HG02798 (cell line): ENCODE results near the gene ARPC2.
"Not testable (repeated sequence)": the region's sequence is repeated elsewhere in the genome, so short reads cannot be mapped to it uniquely, and the experiment has no call there.

ENCODE experiments used
- ATAC-seq: cut with Tn5 transposase; IDR thresholded peaks from one replicate; pipeline ENCODE4 v1.9.1; 2021; ENCODE audit warnings: mild to moderate bottlenecking; ENCODE audit not compliant: unreplicated experiment, poor library complexity

Gene ARPC2

GRCh38 chr2:218216674-218217359 is at the start of gene ARPC2:
Gene ARPC2 (plus strand): TSS chr2:218217189. CDS start chr2:218217471, 282 bp downstream.
- peak; percentile 77 for ATAC-seq

- no peak for ATAC-seq
These were observed 49.0 kb upstream of the ARPC2 start for GRCh38 chr2:218168016-218168415.

- ATAC-seq: no peak
These were observed 48.1 kb upstream of the ARPC2 start for GRCh38 chr2:218168635-218169462.

DNA sequence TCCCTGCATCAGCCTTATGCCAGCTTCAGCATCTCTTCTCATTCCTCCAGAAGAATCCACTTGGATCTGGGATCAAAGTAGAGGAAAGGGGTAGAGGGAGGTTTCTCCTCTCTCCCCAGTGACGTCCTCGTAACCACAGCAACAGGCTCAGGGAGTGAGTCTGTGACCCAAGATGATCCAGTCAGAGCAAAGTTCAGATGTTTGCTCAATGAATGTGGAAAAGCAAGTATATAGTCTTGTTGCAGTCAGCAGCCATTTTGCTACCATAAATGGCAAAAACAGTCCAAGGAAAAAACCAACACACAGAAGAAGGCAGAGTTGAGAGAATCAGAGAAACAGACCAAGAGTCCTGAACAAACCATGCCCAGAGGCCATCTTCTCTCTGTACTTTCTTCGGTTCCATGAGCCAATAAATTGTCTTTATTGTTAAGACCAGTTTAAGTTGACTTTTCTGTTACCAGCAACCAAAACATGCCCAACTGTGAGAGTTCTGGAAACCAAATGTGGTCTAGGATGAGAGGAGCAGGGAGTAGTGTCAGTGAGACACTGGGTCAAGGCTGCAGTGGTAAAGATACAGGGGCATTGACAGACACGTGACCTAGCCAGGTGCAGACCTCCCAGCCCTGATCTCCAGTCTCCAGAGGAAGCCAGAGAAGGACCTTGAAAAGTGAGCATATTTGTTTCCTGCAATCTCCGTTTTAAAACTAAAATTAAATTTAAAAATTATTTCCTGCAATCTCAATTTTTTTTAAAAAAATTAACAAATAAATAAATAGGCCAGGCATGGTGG is 47.0 kb upstream of the ARPC2 start:
- no peak for ATAC-seq

DNA sequence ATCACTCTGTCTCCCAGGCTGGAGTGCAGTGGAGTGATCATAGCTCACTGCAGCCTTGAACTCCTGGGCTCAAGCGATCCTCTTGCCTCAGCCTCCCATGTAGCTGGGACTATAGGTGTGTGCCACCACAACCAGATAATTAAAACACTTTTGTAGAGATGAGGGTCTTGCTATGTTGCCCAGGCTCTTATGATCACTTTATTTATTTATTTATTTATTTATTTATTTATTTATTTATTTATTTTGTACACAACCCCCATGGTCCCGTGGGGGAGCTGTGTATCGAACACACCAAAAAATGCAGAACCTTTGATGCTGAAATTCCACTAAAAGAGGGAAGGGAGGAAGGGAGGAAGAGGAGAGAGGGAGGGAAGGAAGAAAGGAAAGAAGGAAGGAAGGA is 45.2 kb upstream of the ARPC2 start:
- not testable (repeated sequence) for ATAC-seq

DNA sequence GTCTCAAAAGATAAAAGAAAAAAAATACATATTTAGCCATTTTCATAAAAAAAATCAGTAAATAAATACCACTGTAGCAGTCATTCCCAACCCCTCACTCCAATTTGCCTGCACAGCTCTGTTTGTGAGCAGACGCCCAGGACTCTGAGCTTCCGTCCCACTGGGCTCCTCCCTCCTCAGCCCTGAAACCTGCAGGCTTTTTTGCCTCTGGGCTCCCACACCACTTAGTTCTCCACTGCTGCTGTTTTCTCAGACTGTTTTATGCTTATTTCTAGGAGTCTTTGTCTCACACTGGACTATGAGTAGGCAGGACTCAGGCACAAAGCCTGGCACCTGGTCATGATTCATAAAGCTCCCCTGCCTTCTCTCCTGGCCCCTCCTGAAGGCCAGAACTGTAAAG is 44.1 kb upstream of the ARPC2 start:
- ATAC-seq: no peak

DNA sequence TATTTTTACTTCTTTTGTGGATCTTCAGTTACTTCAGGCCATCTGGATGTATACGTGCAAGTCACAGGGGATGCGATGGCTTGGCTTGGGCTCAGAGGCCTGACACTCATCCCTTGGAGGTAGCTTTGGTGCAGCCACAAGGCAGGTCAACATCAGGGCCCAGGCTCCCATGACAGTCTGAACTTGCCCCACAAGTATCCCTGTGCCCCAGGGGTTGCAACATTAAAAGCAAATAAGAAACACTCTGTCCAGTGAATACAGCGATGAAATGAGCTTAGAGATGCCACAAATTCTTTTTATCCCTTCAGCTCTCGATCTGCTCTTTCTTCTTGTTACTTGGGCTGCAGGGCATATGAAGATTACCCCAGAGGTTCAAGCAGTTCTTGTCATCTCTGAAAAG is 37.2 kb upstream of the ARPC2 start:
- no peak for ATAC-seq

GRCh38 chr2:218180467-218181114 is 36.4 kb upstream of the ARPC2 start:
- no peak for ATAC-seq

- ATAC-seq: no peak
These were observed 32.7 kb upstream of the ARPC2 start for GRCh38 chr2:218184331-218184730.

GRCh38 chr2:218186355-218186766 is 30.6 kb upstream of the ARPC2 start:
- ATAC-seq: peak; percentile 69

DNA sequence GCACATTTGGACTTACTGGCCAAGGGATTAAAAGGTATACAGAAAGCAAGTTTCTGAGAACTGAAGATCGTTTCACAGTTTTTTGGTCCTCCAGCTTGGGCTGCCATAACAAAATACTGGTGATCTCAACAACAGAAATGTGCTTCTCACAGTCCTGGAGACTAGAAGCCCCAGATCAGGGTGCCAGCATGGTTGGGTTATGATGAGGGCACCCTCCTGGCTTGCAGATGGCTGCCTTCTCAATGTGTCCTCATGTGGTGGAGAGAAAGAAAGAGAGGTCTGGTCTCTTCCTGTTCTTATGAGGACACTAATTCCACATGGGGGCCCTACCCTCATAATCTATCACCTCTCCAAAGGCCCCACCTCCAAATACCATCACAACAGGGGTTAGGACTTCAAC is 30.1 kb upstream of the ARPC2 start:
- no peak for ATAC-seq

- no peak for ATAC-seq
These were observed 29.5 kb upstream of the ARPC2 start for GRCh38 chr2:218187296-218188015.

- no peak for ATAC-seq
These were observed 28.5 kb upstream of the ARPC2 start for GRCh38 chr2:218188528-218188927.

- no peak for ATAC-seq
These were observed 24.0 kb upstream of the ARPC2 start for GRCh38 chr2:218192902-218193430.

DNA sequence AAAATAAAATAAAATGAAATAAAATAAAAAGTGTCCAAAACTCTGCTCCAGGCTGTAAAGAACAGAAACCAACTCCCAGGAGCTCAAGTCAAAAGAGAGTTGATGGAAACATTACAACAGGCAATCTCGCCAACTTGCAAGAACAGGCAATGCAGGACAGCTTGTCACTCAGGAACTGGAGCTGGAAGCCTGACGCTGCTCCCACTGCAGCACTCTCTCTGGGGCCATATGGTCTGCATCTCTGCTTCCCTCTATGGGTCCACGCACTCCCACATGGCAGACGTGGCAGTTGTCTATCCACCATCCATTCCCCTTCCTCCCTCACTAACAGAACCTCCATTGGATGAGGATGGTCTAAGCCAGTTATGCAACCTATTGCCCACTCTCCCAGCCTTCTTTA is 23.3 kb upstream of the ARPC2 start:
- ATAC-seq: no peak

GRCh38 chr2:218194880-218195279 is 22.1 kb upstream of the ARPC2 start:
- no peak for ATAC-seq

DNA sequence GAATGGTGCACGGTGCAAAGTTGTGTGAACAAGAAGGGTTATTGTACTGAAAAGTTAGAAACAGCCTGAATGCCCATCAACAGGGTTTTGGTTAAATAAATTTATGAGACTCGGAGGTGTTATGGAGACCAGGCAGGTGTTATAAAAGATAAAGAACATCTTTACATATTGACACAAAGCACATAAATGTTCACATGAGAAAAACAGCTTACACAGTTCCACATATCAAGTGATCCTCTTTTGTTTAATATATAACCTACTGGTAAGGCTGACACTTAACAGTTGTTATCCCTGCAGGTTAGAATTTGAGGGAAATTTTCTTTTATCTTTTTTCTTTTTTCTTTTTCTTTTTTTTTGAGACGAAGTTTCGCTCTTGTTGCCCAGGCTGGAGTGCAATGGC is 20.0 kb upstream of the ARPC2 start:
- no peak for ATAC-seq

GRCh38 chr2:218202266-218202665 is 14.7 kb upstream of the ARPC2 start:
- no peak for ATAC-seq

DNA sequence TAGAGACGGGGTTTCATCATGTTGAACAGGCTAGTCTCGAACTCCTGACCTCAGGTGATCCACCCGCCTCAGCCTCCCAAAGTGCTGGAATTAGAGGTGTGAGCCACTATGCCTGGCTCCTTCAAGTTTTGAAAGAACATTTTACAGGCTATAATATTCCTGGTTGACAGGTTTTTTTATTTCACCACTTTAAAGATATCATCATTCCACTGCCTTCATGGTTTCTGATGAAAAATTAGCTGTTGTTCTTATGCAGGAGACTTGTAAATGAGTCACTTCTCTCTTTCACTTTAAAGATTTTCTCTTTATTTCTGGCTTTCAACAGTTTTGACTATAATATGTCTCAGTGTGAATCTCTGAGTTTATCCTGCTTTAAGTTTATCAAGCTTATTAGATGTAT is 7.9 kb upstream of the ARPC2 start:
- no peak for ATAC-seq

GRCh38 chr2:218214116-218214515 is 2.9 kb upstream of the ARPC2 start:
- ATAC-seq: no peak
